H1 (cell line): ENCODE results near the gene LPAR2. TPM values are rescaled to one million over a fixed set of nuclear protein-coding genes. Genes with fewer than 3 reads are reported as not detected.

Source experiments
- ASH2L ChIP-seq: fragments of 200-600, 300-600 bp; sonication (generic); IDR thresholded peaks from one replicate; pipeline ENCODE4 v1.7.1; 2017; ENCODE audit warnings: low read length
- CHD1 ChIP-seq: IDR thresholded peaks from 2 replicates; pipeline ENCODE4 v1.6.1; 2012; ENCODE audit warnings: low read depth, low read length, improper control_type of control experiment
- HDAC2 ChIP-seq, 2 experiments: fragments of 300-600 bp in 1 of 2; sonication (generic) in 1 of 2; IDR thresholded peaks; 2 replicates each; pipeline ENCODE4 v1.6.1; 2011 to 2012; ENCODE audit warnings: low read depth in 2 of 2, low read length in 2 of 2, mild to moderate bottlenecking in 2 of 2, moderate library complexity in 2 of 2, borderline replicate concordance in 1 of 2, inconsistent platforms in 1 of 2
- POU5F1 ChIP-seq: IDR thresholded peaks from 2 replicates; pipeline ENCODE4 v1.6.1; 2011; ENCODE audit warnings: low read depth, mild to moderate bottlenecking, low read length, moderate library complexity
- RAD21 ChIP-seq, 2 experiments: IDR thresholded peaks in 1 of 2; conservative IDR thresholded peaks in 1 of 2; 2 replicates each; pipeline ENCODE4 v1.6.1; 2011; ENCODE audit warnings: low read depth in 2 of 2, low read length in 2 of 2, improper control_type of control experiment in 1 of 2, inconsistent platforms in 1 of 2, mild to moderate bottlenecking in 1 of 2, moderate library complexity in 1 of 2
- SP1 ChIP-seq: IDR thresholded peaks from 2 replicates; pipeline ENCODE4 v1.6.1; 2011; ENCODE audit warnings: low read depth, low read length
- SP2 ChIP-seq: IDR thresholded peaks from 2 replicates; pipeline ENCODE4 v1.6.1; 2012; ENCODE audit warnings: mild to moderate bottlenecking, low read length, inconsistent platforms
- SRF ChIP-seq: IDR thresholded peaks from 2 replicates; pipeline ENCODE4 v1.6.1; 2011; ENCODE audit warnings: mild to moderate bottlenecking, low read depth, low read length, moderate library complexity
- polyA plus RNA-seq, 7 experiments: library from polyadenylated mRNA; depleted of rRNA in 3 of 7; stranded (reverse) in 5 of 7; unstranded in 2 of 7; fragments of >200 nt in 5 of 7; fragments of 200-250 nt in 2 of 7; gene quantifications; 1 replicate in 5 of 7; 2 replicates in 1 of 7; 4 replicates in 1 of 7; pipeline versions ENCODE4 v1.2.1 to v1.2.3, GENCODE V29; 2011 to 2013; ENCODE audit warnings: missing spikeins in 2 of 7, mixed read lengths in 2 of 7
- total RNA-seq: library from RNA; stranded (reverse); fragmentation: NEBNext Ultra II Directional; extraction: Animal tissue kit (Norgen Biotek cat#: 25700); gene quantifications from 2 replicates; pipeline ENCODE4 v1.2.1, GENCODE V29; 2021
- TF ChIP-seq, protein P1 (sequence below): fragments of 300-600 bp; sonication (generic); IDR thresholded peaks from 2 replicates; pipeline ENCODE4 v1.7.1; 2012; ENCODE audit warnings: low read length, moderate library complexity, mild to moderate bottlenecking, inconsistent platforms; ENCODE audit not compliant: insufficient replicate concordance

The LPAR2 gene
- total and polyA plus RNA-seq, 2 of the 8 experiments (the other 6 are each of a cell fraction or from before 2014, with no cell fraction given) = 47.6 to 70.2 TPM

DNA sequence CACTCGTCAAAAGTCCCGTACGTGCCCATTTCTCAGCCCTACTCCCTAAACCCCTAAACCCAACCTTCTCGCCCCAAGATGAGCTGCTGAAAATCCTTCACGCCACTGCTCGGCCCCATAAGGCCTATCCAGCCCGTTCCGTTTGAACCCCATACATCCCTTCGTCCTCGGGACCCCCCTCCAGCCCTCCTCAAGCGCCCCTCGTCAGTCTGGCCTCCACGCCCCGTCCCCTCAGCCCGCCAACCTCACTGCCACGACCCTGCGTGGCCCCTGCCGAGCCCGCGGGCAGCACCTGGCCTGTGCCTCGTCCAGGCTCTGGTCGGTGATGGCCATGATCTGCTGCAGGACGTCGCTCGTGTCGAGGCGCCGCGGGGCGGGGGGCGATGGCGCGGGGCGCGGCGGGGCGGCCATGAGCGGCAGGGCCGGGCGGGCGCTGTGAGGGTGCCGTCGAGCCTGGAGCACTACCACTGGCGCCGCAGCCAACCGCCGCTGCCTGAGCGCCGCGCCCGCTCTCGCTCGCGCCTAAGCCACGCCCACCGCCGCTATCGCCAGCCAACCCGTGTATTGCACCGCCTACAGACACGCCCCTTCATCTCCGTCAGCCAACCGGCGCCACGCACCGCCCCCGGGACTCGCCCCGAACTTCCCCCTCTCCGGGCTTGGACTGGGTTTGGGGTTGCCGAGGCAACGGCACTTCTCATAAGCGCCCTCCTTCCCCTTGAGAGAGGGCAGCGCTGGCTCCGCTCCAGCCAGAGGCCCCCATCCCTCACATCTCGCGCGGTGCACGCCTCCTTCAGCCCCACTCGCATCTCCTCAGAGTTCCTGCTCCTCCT lies 9.6 kb downstream of the LPAR2 start, which contains the start of gene PBX4 (continued):
- TF ChIP-seq, protein P1, sequence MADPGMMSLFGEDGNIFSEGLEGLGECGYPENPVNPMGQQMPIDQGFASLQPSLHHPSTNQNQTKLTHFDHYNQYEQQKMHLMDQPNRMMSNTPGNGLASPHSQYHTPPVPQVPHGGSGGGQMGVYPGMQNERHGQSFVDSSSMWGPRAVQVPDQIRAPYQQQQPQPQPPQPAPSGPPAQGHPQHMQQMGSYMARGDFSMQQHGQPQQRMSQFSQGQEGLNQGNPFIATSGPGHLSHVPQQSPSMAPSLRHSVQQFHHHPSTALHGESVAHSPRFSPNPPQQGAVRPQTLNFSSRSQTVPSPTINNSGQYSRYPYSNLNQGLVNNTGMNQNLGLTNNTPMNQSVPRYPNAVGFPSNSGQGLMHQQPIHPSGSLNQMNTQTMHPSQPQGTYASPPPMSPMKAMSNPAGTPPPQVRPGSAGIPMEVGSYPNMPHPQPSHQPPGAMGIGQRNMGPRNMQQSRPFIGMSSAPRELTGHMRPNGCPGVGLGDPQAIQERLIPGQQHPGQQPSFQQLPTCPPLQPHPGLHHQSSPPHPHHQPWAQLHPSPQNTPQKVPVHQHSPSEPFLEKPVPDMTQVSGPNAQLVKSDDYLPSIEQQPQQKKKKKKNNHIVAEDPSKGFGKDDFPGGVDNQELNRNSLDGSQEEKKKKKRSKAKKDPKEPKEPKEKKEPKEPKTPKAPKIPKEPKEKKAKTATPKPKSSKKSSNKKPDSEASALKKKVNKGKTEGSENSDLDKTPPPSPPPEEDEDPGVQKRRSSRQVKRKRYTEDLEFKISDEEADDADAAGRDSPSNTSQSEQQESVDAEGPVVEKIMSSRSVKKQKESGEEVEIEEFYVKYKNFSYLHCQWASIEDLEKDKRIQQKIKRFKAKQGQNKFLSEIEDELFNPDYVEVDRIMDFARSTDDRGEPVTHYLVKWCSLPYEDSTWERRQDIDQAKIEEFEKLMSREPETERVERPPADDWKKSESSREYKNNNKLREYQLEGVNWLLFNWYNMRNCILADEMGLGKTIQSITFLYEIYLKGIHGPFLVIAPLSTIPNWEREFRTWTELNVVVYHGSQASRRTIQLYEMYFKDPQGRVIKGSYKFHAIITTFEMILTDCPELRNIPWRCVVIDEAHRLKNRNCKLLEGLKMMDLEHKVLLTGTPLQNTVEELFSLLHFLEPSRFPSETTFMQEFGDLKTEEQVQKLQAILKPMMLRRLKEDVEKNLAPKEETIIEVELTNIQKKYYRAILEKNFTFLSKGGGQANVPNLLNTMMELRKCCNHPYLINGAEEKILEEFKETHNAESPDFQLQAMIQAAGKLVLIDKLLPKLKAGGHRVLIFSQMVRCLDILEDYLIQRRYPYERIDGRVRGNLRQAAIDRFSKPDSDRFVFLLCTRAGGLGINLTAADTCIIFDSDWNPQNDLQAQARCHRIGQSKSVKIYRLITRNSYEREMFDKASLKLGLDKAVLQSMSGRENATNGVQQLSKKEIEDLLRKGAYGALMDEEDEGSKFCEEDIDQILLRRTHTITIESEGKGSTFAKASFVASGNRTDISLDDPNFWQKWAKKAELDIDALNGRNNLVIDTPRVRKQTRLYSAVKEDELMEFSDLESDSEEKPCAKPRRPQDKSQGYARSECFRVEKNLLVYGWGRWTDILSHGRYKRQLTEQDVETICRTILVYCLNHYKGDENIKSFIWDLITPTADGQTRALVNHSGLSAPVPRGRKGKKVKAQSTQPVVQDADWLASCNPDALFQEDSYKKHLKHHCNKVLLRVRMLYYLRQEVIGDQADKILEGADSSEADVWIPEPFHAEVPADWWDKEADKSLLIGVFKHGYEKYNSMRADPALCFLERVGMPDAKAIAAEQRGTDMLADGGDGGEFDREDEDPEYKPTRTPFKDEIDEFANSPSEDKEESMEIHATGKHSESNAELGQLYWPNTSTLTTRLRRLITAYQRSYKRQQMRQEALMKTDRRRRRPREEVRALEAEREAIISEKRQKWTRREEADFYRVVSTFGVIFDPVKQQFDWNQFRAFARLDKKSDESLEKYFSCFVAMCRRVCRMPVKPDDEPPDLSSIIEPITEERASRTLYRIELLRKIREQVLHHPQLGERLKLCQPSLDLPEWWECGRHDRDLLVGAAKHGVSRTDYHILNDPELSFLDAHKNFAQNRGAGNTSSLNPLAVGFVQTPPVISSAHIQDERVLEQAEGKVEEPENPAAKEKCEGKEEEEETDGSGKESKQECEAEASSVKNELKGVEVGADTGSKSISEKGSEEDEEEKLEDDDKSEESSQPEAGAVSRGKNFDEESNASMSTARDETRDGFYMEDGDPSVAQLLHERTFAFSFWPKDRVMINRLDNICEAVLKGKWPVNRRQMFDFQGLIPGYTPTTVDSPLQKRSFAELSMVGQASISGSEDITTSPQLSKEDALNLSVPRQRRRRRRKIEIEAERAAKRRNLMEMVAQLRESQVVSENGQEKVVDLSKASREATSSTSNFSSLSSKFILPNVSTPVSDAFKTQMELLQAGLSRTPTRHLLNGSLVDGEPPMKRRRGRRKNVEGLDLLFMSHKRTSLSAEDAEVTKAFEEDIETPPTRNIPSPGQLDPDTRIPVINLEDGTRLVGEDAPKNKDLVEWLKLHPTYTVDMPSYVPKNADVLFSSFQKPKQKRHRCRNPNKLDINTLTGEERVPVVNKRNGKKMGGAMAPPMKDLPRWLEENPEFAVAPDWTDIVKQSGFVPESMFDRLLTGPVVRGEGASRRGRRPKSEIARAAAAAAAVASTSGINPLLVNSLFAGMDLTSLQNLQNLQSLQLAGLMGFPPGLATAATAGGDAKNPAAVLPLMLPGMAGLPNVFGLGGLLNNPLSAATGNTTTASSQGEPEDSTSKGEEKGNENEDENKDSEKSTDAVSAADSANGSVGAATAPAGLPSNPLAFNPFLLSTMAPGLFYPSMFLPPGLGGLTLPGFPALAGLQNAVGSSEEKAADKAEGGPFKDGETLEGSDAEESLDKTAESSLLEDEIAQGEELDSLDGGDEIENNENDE = no peak
- TF ChIP-seq SP1 (peak; percentile 42; the same call in 1 of the 2 replicates), SRF (no peak), RAD21 (IDR thresholded peaks at IDR 0.05 in 1 of 2, conservative IDR thresholded peaks at IDR 0.05 in 1 of 2; ENCODE audit: low read depth in 2 of 2, low read length in 2 of 2) (no peak; a peak in 1 of 4 replicates), ASH2L (peak; percentile 65), SP2 (no peak), POU5F1 (no peak), CHD1 (no peak), HDAC2 (IDR thresholded peaks at IDR 0.05; ENCODE audit: borderline replicate concordance in 1 of 2, low read depth in 2 of 2, low read length in 2 of 2) (no peak)
